HS-27A (cell line): ENCODE results near the gene SPTB.
A peak's percentile ranks its signal among the peaks of the same experiment; 100 is the strongest.

Experiments used
- DNase-seq: peaks from one replicate; pipeline ENCODE4 v3.0.0-alpha.2; 2012; ENCODE audit warnings: low read depth, missing footprints

SPTB gene

GRCh38 chr14:64766430-64767151 is 113.1 kb downstream of the SPTB start:
- no peak for DNase-seq

GRCh38 chr14:64765740-64766302 is 113.9 kb downstream of the SPTB start:
- DNase-seq, result no peak

GRCh38 chr14:64764641-64765520 is 114.8 kb downstream of the SPTB start:
- peak; percentile 51 for DNase-seq

GRCh38 chr14:64763801-64764621 is 115.7 kb downstream of the SPTB start:
- no peak for DNase-seq

GRCh38 chr14:64763085-64763782 is 116.5 kb downstream of the SPTB start:
- no peak for DNase-seq

- peak; percentile 43 for DNase-seq
Observed at GRCh38 chr14:64762044-64763034, 117.4 kb downstream of the SPTB start.

- no peak for DNase-seq
Observed at GRCh38 chr14:64761441-64762043, 118.2 kb downstream of the SPTB start.

GRCh38 chr14:64760916-64761315 is 118.8 kb downstream of the SPTB start:
- no peak for DNase-seq

GRCh38 chr14:64760146-64760755 is 119.5 kb downstream of the SPTB start:
- no peak for DNase-seq

GRCh38 chr14:64759555-64759938 is 120.2 kb downstream of the SPTB start:
- DNase-seq, result no peak

GRCh38 chr14:64758691-64759554 is 120.8 kb downstream of the SPTB start:
- peak; percentile 56 for DNase-seq

- DNase-seq, result no peak
Observed at GRCh38 chr14:64758025-64758521, 121.6 kb downstream of the SPTB start.

GRCh38 chr14:64757601-64758000 is 122.1 kb downstream of the SPTB start:
- DNase-seq, result no peak

- DNase-seq, result no peak
Observed at GRCh38 chr14:64756712-64757111, 123.0 kb downstream of the SPTB start.

- no peak for DNase-seq
Observed at GRCh38 chr14:64755781-64756221, 123.9 kb downstream of the SPTB start.

GRCh38 chr14:64754685-64755084 is 125.0 kb downstream of the SPTB start:
- DNase-seq, result no peak

- no peak for DNase-seq
Observed at GRCh38 chr14:64753999-64754398, 125.7 kb downstream of the SPTB start.

- no peak for DNase-seq
Observed at GRCh38 chr14:64753374-64753773, 126.3 kb downstream of the SPTB start.
